B cell (primary cell): ENCODE data around the gene SUGCT. TPM values are rescaled to one million over a fixed set of nuclear protein-coding genes. Genes with fewer than 3 reads are reported as not detected.

Source experiments
- ATAC-seq: fragments of 200-7000 bp; cut with Tn5 transposase; one replicate; pipeline ENCODE4 v1.10.0; 2021; ENCODE audit warnings: low read depth, mild to moderate bottlenecking, moderate number of reproducible peaks, moderate library complexity
- CTCF ChIA-PET: fragments of 350-600 bp; sonication (Branson Sonifier 250); formaldehyde crosslinking; loops from one replicate; lab custom pipeline; 2021; ENCODE audit warnings: antibody characterized with exemption, inconsistent platforms; lab: Charles Lee
- POLR2A ChIA-PET: fragments of 350-600 bp; sonication (Branson Sonifier 250); formaldehyde crosslinking; loops from one replicate; lab custom pipeline; 2021; ENCODE audit warnings: antibody characterized with exemption; lab: Charles Lee
- DNase-seq: peaks from one replicate; pipeline ENCODE4 v3.0.0; 2013
- H2AFZ ChIP-seq: 2 replicates; pipeline ENCODE4 v1.6.1; 2012; ENCODE audit warnings: mild to moderate bottlenecking, low read depth, low read length; ENCODE audit not compliant: insufficient read depth, poor library complexity, severe bottlenecking
- H3K27ac ChIP-seq, 2 donors: 1 replicate in 1 of 2; 2 replicates in 1 of 2; pipeline ENCODE4 v1.5.1; 2012 to 2013; ENCODE audit warnings: low read length in 2 of 2, mild to moderate bottlenecking in 2 of 2, moderate library complexity in 1 of 2
- H3K27me3 ChIP-seq, 4 experiments: fragments of 200-600 bp in 1 of 4; sonication (generic) in 1 of 4; replicated peaks in 1 of 4; 1 replicate in 2 of 4; 2 replicates in 2 of 4; pipeline versions ENCODE4 v1.6.1 to v1.7.0; 2013 to 2016; ENCODE audit warnings: low read length in 3 of 4, mild to moderate bottlenecking in 2 of 4, mixed read lengths in 1 of 4, moderate library complexity in 1 of 4; ENCODE audit not compliant: insufficient read depth in 4 of 4, control insufficient read depth in 3 of 4; ENCODE audit errors: control extremely low read depth in 1 of 4
- H3K36me3 ChIP-seq, 2 experiments: replicated peaks in 1 of 2; 1 replicate in 1 of 2; 2 replicates in 1 of 2; pipeline versions ENCODE4 v1.6.1 to v1.7.1; 2013; ENCODE audit warnings: low read length in 1 of 2; ENCODE audit not compliant: insufficient read depth in 2 of 2, control insufficient read depth in 1 of 2; ENCODE audit errors: control extremely low read depth in 1 of 2, extremely low read depth in 1 of 2
- H3K4me1 ChIP-seq, 2 donors: fragments of 200-600 bp in 1 of 2; sonication (generic) in 1 of 2; 1 replicate in 1 of 2; 2 replicates in 1 of 2; pipeline versions ENCODE4 v1.5.1 to v1.6.1; 2013 to 2017; ENCODE audit warnings: low read length in 2 of 2; ENCODE audit not compliant: control insufficient read depth in 2 of 2, insufficient read depth in 2 of 2
- H3K4me2 ChIP-seq: replicated peaks from 2 replicates; pipeline ENCODE3; 2012; ENCODE audit warnings: mild to moderate bottlenecking, low read depth, low read length; ENCODE audit not compliant: poor library complexity, severe bottlenecking
- H3K4me3 ChIP-seq, 5 experiments: fragments of 200-600 bp in 1 of 5; sonication (generic) in 1 of 5; 1 replicate in 3 of 5; 2 replicates in 2 of 5; pipeline versions ENCODE4 v1.5.1 to v1.7.0; 2011 to 2016; ENCODE audit warnings: low read length in 4 of 5, mild to moderate bottlenecking in 4 of 5, low read depth in 2 of 5, control low read depth in 1 of 5, moderate library complexity in 1 of 5; ENCODE audit not compliant: insufficient read depth in 1 of 5; ENCODE audit errors: control extremely low read depth in 1 of 5, extremely low read depth in 1 of 5
- H3K79me2 ChIP-seq: fragments of 200-600 bp; sonication (generic); one replicate; pipeline ENCODE4 v1.6.0; 2016; ENCODE audit warnings: low read length; ENCODE audit not compliant: control insufficient read depth, insufficient read depth
- H3K9ac ChIP-seq: fragments of 200-600 bp; sonication (generic); 2 replicates; pipeline ENCODE4 v1.6.1; 2017; ENCODE audit warnings: mild to moderate bottlenecking, low read length, moderate library complexity
- H3K9me3 ChIP-seq, 3 donors: one replicate each; pipeline versions ENCODE4 v1.6.1 to v1.7.1; 2013; ENCODE audit warnings: low read length in 2 of 3; ENCODE audit not compliant: control insufficient read depth in 2 of 3, insufficient read depth in 1 of 3; ENCODE audit errors: control extremely low read depth in 1 of 3
- H4K20me1 ChIP-seq: 2 replicates; pipeline ENCODE4 v1.6.0; 2012; ENCODE audit warnings: mild to moderate bottlenecking, low read length; ENCODE audit not compliant: insufficient read depth, control insufficient read depth, poor library complexity, severe bottlenecking
- H3K27ac Mint-ChIP-seq: one replicate; pipeline ENCODE4 v1.8.0; 2021; ENCODE audit warnings: mixed read lengths
- H3K27me3 Mint-ChIP-seq: one replicate; pipeline ENCODE4 v1.8.0; 2021; ENCODE audit warnings: mixed read lengths
- H3K4me1 Mint-ChIP-seq: one replicate; pipeline ENCODE4 v1.8.0; 2021; ENCODE audit warnings: mixed read lengths
- H3K4me3 Mint-ChIP-seq: one replicate; pipeline ENCODE4 v1.8.0; 2021; ENCODE audit warnings: mixed read lengths
- H3K9me3 Mint-ChIP-seq: one replicate; pipeline ENCODE4 v1.8.0; 2022; ENCODE audit warnings: mixed read lengths; ENCODE audit not compliant: insufficient read depth
- EZH2 ChIP-seq: IDR thresholded peaks from 2 replicates; pipeline ENCODE4 v1.6.1; 2012; ENCODE audit warnings: borderline replicate concordance, low read depth, mild to moderate bottlenecking, moderate library complexity, low read length; ENCODE audit not compliant: insufficient read depth, poor library complexity, severe bottlenecking
- WGBS: methylation state at CpG from one replicate; pipeline ENCODE4 v1.1.5; 2013; ENCODE audit warnings: missing lambda C conversion rate; ENCODE audit not compliant: insufficient coverage; 5-methylcytosine and 5-hydroxymethylcytosine counted together
- intact Hi-C: fragments of 100-400 bp; cut with micrococcal nuclease; formaldehyde crosslinking; loops from one replicate; pipeline ENCODE4 v1.10.0; 2022
- polyA plus RNA-seq: library from polyadenylated mRNA; depleted of rRNA; stranded (reverse); fragments of >200 nt; gene quantifications from 2 replicates; pipeline ENCODE4 v1.2.3, GENCODE V29; 2012
- total RNA-seq, 2 donors: library from RNA; stranded (reverse); fragments of 120-200 nt in 1 of 2; gene quantifications; 1 replicate in 1 of 2; 2 replicates in 1 of 2; pipeline versions ENCODE4 v1.2.3 to v1.2.4, GENCODE V29; 2013 to 2022
- TF ChIP-seq, protein P1 (sequence below): fragments of 200-600 bp; IDR thresholded peaks from one replicate; pipeline ENCODE4 v1.8.0; 2022; ENCODE audit warnings: antibody characterized with exemption, mild to moderate bottlenecking

The SUGCT gene
- total and polyA plus RNA-seq, 2 donors (not counting 1 experiment from before 2014, with no cell fraction given), result 0.19 to 0.86 TPM

DNA sequence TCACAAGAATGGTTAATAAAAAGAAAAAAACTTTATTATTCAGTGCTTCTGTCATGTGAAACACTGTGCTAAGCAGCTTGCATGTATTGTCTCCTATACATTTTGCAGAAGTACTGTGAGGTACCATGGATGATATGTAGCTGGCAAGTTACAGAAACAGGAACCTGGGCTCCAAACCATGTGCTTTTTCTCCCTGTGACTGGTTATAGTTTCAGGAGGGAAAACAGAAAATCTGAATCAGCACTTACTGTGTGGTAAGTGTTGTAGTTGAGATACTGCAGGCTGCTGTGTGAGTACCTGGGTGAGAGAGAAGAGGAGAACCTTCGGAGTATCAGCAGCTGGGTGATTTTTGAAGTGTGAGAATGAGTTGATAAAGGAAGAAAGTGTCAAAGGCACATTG is 285.0 kb downstream of the SUGCT start:
- H3K27me3 Mint-ChIP-seq, result no peaks in the 10 kb centered on the region
- H3K4me3 Mint-ChIP-seq, result no peak overlapping the region
- no peaks in the 10 kb centered on the region for H3K27me3 ChIP-seq
- H3K4me1 ChIP-seq, result no peaks in the 10 kb centered on the region
- no peak for TF ChIP-seq EZH2
- TF ChIP-seq, protein P1, sequence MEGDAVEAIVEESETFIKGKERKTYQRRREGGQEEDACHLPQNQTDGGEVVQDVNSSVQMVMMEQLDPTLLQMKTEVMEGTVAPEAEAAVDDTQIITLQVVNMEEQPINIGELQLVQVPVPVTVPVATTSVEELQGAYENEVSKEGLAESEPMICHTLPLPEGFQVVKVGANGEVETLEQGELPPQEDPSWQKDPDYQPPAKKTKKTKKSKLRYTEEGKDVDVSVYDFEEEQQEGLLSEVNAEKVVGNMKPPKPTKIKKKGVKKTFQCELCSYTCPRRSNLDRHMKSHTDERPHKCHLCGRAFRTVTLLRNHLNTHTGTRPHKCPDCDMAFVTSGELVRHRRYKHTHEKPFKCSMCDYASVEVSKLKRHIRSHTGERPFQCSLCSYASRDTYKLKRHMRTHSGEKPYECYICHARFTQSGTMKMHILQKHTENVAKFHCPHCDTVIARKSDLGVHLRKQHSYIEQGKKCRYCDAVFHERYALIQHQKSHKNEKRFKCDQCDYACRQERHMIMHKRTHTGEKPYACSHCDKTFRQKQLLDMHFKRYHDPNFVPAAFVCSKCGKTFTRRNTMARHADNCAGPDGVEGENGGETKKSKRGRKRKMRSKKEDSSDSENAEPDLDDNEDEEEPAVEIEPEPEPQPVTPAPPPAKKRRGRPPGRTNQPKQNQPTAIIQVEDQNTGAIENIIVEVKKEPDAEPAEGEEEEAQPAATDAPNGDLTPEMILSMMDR, result no peak
- POLR2A ChIA-PET, result no interaction called here
- CTCF ChIA-PET, result no interaction called here
- no peak overlapping the region for H3K27ac Mint-ChIP-seq
- H3K9ac ChIP-seq, result no peak overlapping the region
- no peaks in the 10 kb centered on the region for H3K36me3 ChIP-seq
- H3K27ac ChIP-seq, result no peak overlapping the region
- no peak overlapping the region for H3K4me2 ChIP-seq
- WGBS, result no CpG with 5 or more reads among the region's 1 CpG
- no peak overlapping the region for H3K4me3 ChIP-seq
- no peaks in the 10 kb centered on the region for H3K9me3 Mint-ChIP-seq
- no peak for ATAC-seq
- no peaks in the 10 kb centered on the region for H3K4me1 Mint-ChIP-seq
- H3K79me2 ChIP-seq, result no peaks in the 10 kb centered on the region
- DNase-seq, result no peak
- H3K9me3 ChIP-seq, result no peaks in the 10 kb centered on the region
- no peak overlapping the region for H2AFZ ChIP-seq
- H4K20me1 ChIP-seq, result no peaks in the 10 kb centered on the region
- intact Hi-C loops, result no loop called here

GRCh38 chr7:40421433-40421832 is 286.6 kb downstream of the SUGCT start:
- H3K27ac Mint-ChIP-seq, result no peak overlapping the region
- ATAC-seq, result no peak
- no peak overlapping the region for H3K9ac ChIP-seq
- no peak overlapping the region for H3K4me3 ChIP-seq
- no peaks in the 10 kb centered on the region for H3K9me3 ChIP-seq
- no peak overlapping the region for H3K27ac ChIP-seq
- TF ChIP-seq, protein P1, result no peak
- no peak for TF ChIP-seq EZH2
- H3K4me1 ChIP-seq, result no peaks in the 10 kb centered on the region
- no peak for DNase-seq
- H3K79me2 ChIP-seq, result no peaks in the 10 kb centered on the region
- 100% methylated on average over 1 of the region's 1 CpG for WGBS
- H3K4me3 Mint-ChIP-seq, result no peak overlapping the region
- CTCF ChIA-PET, result no interaction called here
- POLR2A ChIA-PET, result no interaction called here
- no peaks in the 10 kb centered on the region for H4K20me1 ChIP-seq
- no peaks in the 10 kb centered on the region for H3K9me3 Mint-ChIP-seq
- no peaks in the 10 kb centered on the region for H3K27me3 Mint-ChIP-seq
- H3K36me3 ChIP-seq, result no peaks in the 10 kb centered on the region
- H3K4me2 ChIP-seq, result no peak overlapping the region
- H2AFZ ChIP-seq, result no peak overlapping the region
- H3K27me3 ChIP-seq, result no peaks in the 10 kb centered on the region
- intact Hi-C loops, result no loop called here
- H3K4me1 Mint-ChIP-seq, result no peaks in the 10 kb centered on the region
